HUES48 (cell line): ENCODE results near the gene PHLDA1.

Source experiments
- H3K27ac ChIP-seq: one replicate; pipeline ENCODE4 v1.7.0; 2013; ENCODE audit warnings: low read depth, low read length, inconsistent platforms
- H3K27me3 ChIP-seq: 2 replicates; pipeline ENCODE4 v1.6.1; 2013; ENCODE audit warnings: mild to moderate bottlenecking, low read length; ENCODE audit not compliant: control insufficient read depth, insufficient read depth
- H3K36me3 ChIP-seq: 2 replicates; pipeline ENCODE4 v1.6.1; 2013; ENCODE audit warnings: low read length; ENCODE audit not compliant: control insufficient read depth, insufficient read depth
- H3K4me1 ChIP-seq: 2 replicates; pipeline ENCODE4 v1.6.1; 2013; ENCODE audit warnings: mild to moderate bottlenecking, low read length; ENCODE audit not compliant: control insufficient read depth, insufficient read depth
- H3K4me3 ChIP-seq: 2 replicates; pipeline ENCODE4 v1.5.1; 2013; ENCODE audit warnings: mild to moderate bottlenecking, low read depth, low read length
- H3K9ac ChIP-seq: 2 replicates; pipeline ENCODE4 v1.6.1; 2013; ENCODE audit warnings: mild to moderate bottlenecking, low read depth, low read length, moderate library complexity
- H3K9me3 ChIP-seq: 2 replicates; pipeline ENCODE4 v1.6.1; 2013; ENCODE audit warnings: low read length; ENCODE audit not compliant: control insufficient read depth, insufficient read depth

PHLDA1 gene

DNA sequence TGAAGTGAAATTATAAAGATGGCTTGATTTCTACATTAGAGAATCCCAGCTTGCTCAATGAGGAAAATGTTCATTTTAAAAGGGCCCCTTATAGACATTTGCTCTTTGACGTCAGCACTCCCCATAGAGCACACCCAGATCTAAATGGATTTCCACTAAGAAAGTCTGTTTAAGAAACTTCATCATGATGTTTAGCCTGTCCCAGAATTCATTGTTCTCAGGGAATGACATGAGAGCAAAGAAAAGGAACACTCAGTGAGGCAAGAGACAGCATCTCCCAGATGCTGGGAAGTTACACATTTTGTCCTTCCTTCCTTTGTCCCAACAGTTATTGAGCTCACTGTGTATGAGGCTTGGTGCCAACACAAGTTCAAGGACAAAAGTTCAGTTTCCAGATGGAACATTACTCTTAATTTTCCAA lies 4.9 kb downstream of the PHLDA1 start:
- Histone ChIP-seq H3K27ac (peak overlapping the region; percentile 52), H3K9me3 (no peaks in the 10 kb centered on the region), H3K9ac (no peak overlapping the region), H3K4me1 (peaks cover 17% of the 10 kb centered on the region), H3K36me3 (peaks cover 24% of the 10 kb centered on the region), H3K27me3 (no peaks in the 10 kb centered on the region), H3K4me3 (0 out of 2 replicates have a peak overlapping the region, but pooled peaks have one; percentile 5)

DNA sequence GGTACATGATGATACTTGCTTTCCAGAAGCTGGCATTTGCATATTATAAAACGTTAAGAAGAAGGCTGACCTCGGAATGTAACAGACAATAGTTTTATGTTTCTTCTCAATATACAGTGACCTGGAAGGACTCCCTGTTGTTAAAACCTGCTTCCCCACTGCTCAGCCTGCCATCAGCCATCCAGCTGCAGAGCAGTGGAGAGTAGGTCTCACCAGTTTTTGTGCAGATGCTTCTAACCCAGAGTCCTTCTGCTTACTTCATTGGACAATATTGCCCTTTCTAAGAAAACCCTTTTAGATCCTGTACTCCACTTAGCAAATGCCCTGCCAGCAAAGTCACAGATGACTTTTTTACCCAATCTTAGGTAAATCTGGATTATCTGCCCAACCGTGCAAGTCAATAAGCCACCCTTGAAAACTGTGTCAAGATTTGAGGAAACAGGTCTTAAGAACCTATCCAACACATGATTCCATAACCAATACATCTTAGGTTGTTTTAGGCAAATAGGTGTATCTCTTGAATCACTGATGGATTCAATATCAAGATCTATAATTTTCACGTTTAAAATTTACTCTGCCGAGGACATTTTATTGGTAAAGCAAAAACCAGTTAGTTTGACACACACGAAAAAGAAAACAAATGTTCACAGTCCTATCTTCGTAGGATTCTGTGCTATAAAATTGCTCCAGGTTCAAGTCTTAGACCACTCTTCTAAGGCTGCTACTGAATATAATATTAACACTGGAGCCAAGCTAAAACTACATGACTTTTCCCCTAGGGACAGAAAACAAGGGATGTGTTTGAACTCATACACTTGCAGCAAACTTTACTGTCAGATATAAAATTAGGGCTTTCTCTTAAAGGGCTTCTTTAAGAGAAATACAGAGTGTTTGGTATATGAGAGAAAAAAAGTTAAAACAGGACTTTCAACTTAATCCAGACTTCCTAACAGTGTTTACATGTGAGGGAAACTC lies 5.7 kb downstream of the PHLDA1 start:
- Histone ChIP-seq H3K27me3 (no peaks in the 10 kb centered on the region), H3K27ac (peak overlapping the region; percentile 52), H3K4me3 (no peak overlapping the region), H3K9me3 (no peaks in the 10 kb centered on the region), H3K4me1 (peaks cover 20% of the 10 kb centered on the region), H3K36me3 (peaks cover 24% of the 10 kb centered on the region), H3K9ac (no peak overlapping the region)

DNA sequence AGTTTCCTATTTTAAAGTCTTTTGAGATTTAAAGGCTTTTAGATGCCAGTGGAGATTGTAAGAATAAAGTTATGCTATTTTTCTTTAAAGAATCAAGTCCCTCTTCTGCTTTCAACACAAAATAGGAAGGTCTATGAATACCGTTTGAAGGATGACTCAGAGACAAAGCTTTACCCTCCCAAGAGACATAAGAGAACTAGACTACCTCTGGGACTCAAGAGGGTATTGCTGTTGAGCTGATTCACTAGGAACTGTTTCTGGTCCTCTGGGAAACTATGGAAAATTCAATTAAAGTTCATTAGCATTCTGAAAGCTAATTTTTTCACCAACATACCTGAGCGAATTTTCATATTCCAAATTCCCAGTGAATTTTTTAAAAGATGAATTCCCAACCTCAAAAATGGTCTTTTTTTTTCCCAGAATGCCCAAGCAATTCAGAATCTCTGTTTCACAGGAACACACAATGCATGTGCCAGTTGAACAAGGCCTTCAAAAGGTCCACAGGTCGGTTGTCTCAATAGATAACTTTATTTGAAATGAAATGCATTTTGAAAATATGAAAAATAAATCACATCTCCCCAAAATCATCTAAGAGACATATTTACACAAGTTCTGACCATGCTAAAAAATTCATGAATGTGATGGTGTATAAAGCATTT lies 6.5 kb downstream of the PHLDA1 start:
- Histone ChIP-seq H3K4me3 (no peak overlapping the region), H3K4me1 (peaks cover 28% of the 10 kb centered on the region), H3K9ac (no peak overlapping the region), H3K9me3 (no peaks in the 10 kb centered on the region), H3K27ac (peak overlapping the region; percentile 52), H3K36me3 (peaks cover 24% of the 10 kb centered on the region), H3K27me3 (no peaks in the 10 kb centered on the region)

DNA sequence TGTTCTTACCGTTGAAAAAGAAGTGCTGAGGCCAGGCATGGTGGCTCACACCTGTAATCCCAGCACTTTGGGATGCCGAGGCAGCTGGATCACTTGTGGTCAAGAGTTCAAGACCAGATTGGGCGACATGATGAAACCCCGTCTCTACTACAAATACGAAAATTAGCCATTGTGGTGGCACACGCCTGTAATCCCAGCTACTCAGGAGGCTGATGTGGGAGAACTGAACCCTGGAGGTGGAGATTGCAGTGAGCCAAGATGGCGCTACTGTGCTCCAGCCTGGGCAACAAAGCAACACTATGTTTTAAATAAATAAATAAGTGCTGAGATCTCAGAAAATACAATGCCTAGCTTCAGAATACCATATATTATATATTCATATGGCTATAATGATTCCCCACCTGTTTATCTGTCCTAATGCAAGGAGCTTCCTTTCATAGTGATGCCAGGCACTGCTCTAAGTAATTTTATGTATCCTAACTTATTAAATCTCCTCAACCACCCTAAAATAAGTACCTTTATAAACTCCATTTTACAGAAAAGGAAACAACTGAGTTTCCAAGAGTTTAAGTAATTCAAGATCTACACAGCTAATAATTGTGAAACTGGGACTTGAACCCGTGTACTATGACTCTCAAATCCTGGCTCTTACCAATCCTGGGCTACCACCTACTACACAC lies 7.3 kb downstream of the PHLDA1 start:
- Histone ChIP-seq H3K27ac (no peak overlapping the region), H3K4me1 (peaks cover 36% of the 10 kb centered on the region), H3K27me3 (no peaks in the 10 kb centered on the region), H3K9ac (no peak overlapping the region), H3K4me3 (no peak overlapping the region), H3K9me3 (no peaks in the 10 kb centered on the region), H3K36me3 (peaks cover 22% of the 10 kb centered on the region)

DNA sequence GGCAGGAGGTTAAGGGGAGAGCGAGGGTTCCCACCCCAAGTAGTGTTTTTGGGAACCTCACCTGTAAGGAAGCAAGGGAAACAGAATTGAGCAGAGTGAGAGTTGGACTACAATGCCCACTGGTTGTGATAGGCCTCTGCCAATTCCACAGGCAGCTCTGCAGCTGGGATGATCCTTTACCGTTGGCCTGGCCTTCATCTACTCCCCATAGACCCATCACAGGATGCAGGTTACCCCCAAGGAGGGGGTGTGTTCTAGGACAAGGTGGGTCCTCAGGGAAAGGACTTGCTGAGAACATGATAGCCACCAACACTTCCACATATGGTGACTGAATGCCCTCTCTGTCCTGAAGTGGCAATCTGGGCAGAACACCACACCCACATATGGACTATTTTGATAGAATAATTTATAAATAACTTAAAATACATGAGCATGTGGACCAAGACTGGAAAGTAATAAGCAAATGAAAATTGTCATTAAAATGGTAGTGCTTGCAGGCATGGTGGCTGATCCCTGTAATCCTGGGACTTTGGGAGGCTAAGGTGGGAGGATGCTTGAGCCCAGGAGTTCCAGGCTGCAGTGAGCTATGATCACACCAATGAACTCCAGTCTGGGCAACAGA lies 8.4 kb downstream of the PHLDA1 start:
- peaks cover 40% of the 10 kb centered on the region for H3K4me1 ChIP-seq
- H3K9me3 ChIP-seq = no peaks in the 10 kb centered on the region
- H3K36me3 ChIP-seq = peaks cover 11% of the 10 kb centered on the region
- H3K4me3 ChIP-seq = no peak overlapping the region
- H3K27ac ChIP-seq = no peak overlapping the region
- no peaks in the 10 kb centered on the region for H3K27me3 ChIP-seq
- H3K9ac ChIP-seq = no peak overlapping the region

DNA sequence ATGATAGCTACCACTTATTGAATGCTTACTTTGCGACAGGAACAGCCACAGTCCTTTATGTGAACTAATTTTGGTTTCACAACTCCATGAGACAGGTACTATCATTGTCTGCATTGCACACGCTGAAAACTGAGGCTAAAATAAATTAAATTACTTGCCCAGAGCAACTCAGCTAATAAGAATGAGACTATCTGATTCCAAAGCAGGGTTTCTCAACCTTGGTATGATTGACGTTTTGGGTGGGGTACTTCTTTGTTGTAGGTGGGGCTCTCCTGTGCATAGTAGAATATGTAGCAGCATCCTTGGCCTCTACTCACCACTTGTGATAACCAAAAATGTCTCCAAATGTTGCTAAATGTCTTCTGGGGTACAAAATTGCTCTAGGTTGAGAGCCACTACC lies 9.1 kb downstream of the PHLDA1 start:
- H3K4me3 ChIP-seq = no peak overlapping the region
- H3K4me1 ChIP-seq = peaks cover 43% of the 10 kb centered on the region
- no peaks in the 10 kb centered on the region for H3K27me3 ChIP-seq
- H3K27ac ChIP-seq = no peak overlapping the region
- H3K9ac ChIP-seq = no peak overlapping the region
- peaks cover 6% of the 10 kb centered on the region; the same call in 1 of the 2 replicates for H3K36me3 ChIP-seq
- H3K9me3 ChIP-seq = no peaks in the 10 kb centered on the region

DNA sequence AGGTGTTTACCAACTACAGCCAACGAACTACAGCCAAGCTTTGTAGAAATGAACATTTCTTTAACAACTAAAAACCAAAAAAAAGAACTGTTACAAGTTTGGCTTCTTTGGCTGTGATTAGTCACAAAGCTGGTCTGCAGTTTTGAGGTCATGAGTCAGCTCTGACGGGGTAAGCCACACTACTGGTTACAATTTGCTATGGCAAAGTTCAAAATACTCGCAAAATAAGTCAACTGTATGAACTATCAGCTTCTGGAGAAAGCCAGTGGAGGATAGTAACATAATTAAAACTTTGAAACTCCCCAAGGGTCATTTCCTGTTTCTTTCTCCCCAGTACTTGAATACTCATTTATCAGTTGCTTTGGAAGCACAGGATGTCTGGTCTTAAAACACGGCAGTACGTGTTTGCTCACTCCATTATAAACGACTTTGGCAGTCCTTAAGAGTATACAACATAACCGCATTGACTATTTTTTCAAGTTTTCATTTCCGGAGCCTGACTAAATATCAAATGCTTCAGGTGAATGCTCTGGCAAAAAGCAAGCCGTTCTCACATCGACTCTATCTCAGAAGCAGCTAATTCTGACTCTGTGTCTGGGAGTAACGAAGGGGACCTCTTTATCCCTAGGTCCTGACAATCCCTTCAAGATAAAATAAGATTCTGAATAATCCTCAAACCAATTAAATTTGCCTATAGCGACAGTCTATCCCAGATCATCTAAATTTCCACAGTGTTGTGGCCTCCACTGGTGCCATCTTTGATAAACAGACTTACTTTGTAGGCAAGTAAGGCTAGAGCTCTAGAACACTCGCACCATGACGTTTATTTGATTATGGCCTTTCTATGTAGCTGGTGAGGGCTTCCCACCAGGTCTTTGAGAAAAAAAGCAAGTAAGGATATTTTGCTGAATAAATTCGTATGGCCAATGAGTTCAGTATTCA lies 10.6 kb downstream of the PHLDA1 start:
- Histone ChIP-seq H3K27me3 (no peaks in the 10 kb centered on the region), H3K27ac (peak overlapping the region; percentile 81), H3K4me1 (peaks cover 36% of the 10 kb centered on the region), H3K36me3 (no peaks in the 10 kb centered on the region; the same call in 1 of the 2 replicates), H3K9me3 (no peaks in the 10 kb centered on the region), H3K9ac (peak overlapping the region; percentile 12; the same call in 1 of the 2 replicates), H3K4me3 (no peak overlapping the region)

DNA sequence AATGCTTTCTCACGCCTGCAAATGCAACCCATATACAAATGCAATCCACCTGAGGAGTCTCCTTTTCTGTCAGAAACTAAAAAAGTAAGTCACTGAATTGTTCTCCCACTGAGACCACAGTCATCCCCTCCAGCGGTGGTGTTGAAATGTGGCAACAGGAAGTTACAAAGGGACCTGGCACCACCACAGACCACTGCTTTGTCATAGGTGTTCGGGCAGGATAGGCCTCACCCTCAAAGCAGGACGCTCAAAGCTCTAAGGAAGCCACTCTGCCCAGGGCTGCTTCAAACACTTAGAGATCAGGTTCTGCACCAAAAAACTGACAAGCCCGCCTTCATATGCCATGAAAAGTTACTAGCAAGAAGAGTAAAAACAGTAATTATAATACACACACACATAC lies 11.3 kb downstream of the PHLDA1 start:
- Histone ChIP-seq H3K36me3 (no peaks in the 10 kb centered on the region), H3K4me1 (peaks cover 30% of the 10 kb centered on the region), H3K4me3 (no peak overlapping the region), H3K27me3 (no peaks in the 10 kb centered on the region), H3K27ac (peak overlapping the region; percentile 81), H3K9me3 (no peaks in the 10 kb centered on the region), H3K9ac (no peak overlapping the region)

DNA sequence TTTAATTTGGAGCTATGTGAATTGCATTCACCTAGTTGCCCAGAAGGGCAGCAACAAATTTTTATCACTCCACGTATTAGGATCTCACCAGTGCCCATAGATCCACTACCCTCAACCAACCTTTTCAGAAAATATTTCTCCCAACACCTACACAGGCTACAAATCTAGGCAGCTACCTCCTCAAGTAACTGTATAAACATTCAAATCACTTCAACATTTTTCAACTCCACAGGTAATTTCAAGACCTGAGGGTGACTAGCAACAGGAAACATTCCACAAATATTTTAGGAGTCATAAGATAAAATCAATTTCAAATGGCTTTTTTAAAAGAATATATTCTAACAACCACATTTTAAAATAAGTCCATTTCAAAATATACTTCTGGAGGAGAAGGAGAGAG lies 12.9 kb downstream of the PHLDA1 start:
- Histone ChIP-seq H3K9ac (no peak overlapping the region), H3K27ac (peak overlapping the region; percentile 72), H3K4me1 (peaks cover 30% of the 10 kb centered on the region), H3K27me3 (no peaks in the 10 kb centered on the region), H3K4me3 (peak overlapping the region; percentile 40; the same call in 1 of the 2 replicates), H3K36me3 (no peaks in the 10 kb centered on the region), H3K9me3 (no peaks in the 10 kb centered on the region)

DNA sequence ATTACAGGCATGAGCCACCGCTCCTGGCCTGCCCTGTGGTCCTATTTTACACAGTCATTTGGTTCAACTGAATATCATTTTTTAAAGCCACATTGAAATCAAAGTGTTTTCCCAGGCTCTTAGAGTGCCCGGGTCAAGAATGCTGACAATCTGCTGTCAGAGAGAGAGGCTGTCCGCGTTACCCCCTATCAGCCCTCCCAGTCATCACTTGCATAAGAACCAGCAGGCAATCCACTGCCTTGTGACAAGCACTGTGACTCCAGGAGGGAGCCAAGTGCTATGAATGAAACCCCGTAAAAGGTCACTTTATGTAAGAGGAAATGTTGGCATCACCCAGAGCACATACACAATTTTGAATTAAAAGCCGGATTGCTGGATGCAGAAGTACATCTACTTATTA lies 13.5 kb downstream of the PHLDA1 start:
- Histone ChIP-seq H3K4me3 (no peak overlapping the region), H3K36me3 (no peaks in the 10 kb centered on the region), H3K27me3 (no peaks in the 10 kb centered on the region), H3K4me1 (peaks cover 30% of the 10 kb centered on the region), H3K9me3 (no peaks in the 10 kb centered on the region), H3K27ac (peak overlapping the region; percentile 72), H3K9ac (no peak overlapping the region)
